DMS53 treated with DMSO at 0.1 percent for 48 hours (cell line): ENCODE results near the gene KDM4B.

ENCODE experiments used
- DNase-seq: peaks from one replicate; lab custom pipeline; 2025; ENCODE audit not compliant: unreplicated experiment; lab: John Stamatoyannopoulos, UW

KDM4B gene

DNA sequence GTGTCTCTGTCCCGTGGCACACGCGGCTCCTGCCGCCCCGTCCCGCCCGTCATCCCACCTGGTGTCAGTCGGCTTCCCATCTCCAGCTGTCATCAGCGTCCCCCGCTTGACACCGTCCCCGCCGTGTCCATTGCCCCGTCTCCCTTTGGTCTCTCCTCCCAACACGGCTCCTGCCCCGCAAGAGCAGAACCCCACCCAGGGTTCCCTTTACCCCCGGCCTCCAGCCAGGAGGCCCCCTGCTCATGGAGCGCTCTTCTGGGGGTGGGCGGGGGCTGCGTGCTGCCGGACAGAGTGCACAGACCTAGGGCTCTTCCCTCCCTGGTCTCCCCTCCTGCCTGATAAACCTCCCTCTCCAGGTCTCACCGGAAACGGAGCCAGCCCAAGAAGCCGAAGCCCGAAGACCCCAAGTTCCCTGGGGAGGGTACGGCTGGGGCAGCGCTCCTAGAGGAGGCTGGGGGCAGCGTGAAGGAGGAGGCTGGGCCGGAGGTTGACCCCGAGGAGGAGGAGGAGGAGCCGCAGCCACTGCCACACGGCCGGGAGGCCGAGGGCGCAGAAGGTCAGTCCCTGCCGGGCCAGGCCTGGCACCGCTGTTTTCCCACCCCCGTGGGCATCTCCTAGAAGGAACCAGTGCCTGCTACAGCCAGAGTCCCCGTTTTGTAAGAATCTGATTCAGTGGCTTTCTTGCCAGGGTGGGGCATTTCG is 150.5 kb downstream of the KDM4B start:
- no peak for DNase-seq

DNA sequence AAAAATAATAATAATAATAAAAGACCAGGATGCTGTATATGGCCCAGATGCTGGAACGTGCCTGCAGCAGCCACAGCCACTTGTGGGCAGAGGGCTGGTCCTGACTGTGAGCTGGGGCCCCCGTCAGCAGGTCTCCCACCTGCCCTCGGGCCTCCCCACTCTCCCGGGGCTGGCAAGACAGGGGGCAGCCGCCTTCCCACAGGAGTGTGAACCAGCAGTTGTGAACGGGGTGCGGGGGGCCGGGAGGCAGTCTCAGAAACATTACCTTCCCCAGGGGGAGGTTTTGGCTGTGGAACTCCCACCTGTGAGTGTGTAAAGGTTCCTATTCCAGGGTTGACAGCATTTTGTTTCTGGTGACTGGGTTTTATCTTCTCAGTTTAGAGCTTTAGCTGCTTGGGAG is 151.4 kb downstream of the KDM4B start:
- DNase-seq: no peak

DNA sequence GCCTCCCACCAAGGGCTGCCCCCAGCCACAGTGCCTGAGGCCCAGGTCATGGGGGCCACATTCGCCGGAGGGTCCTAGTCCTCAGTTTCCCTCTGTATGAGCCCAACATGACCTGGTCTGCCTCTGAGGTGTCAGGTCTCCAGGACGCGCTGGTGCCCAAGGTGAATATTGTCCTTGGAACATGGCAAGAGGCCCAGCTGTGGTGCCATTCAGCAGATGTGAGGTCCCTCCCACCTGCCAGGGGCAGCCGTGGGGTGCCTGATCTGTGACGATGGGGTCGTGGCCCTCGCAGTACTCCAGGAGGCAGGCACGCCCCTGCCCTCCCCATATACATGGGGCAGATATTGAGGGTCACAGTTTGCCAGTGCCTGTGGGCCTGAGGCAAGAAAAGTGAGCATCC is 151.9 kb downstream of the KDM4B start:
- no peak for DNase-seq

DNA sequence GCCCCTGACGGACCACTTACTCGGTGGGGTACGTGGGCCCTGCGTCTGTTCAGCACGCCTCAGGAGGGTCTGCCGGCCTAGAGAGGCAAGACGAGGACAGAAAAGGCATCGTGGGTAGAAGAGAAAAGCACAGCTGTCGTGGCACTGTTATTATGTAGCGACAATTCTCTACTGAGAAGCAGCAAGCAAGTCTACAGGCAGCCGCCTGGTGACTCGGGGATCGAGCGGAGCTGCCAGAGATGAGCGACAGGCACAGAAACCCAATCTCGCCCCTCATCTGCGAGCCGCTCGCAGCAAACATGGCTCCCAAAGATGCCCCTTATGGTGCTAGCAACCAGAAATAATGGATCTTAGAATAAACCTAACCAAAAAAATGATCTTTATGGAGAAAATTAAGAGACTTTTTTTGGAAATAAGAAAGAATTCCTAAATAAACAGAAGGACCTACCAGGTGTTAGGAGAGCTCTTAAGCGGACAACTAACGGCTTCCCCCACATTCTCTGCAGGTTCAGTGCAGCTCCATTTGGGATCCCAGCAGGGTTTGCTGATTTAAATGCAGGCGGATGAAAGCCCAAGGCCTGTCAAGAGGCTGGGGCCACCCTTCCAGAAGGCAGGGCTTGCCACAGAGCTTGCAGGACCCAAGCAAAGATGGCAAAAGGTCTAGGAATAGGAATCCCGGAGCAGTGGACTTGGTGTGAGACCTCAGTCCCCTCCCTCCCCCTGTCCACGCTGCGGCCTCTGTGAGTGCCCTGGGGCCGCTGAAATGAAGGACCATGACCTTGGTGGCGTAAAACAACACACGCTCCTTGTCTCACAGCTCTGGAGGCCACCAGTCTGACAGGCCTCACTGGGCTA is 152.6 kb downstream of the KDM4B start:
- DNase-seq: no peak

DNA sequence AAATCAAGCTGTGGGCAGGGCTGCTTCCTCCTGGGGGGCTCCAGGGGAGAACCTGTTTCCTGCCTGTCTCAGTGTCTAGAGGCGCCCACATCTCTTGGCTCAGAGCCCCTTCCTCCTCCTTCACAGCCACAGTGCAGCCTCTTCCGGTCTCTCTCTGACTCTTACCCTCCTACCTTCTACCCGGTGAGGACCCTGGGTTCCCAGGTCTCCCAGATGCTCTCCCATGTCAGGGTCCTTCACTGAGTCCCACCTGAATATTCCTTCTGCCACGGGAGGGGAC is 153.1 kb downstream of the KDM4B start:
- DNase-seq: no peak

DNA sequence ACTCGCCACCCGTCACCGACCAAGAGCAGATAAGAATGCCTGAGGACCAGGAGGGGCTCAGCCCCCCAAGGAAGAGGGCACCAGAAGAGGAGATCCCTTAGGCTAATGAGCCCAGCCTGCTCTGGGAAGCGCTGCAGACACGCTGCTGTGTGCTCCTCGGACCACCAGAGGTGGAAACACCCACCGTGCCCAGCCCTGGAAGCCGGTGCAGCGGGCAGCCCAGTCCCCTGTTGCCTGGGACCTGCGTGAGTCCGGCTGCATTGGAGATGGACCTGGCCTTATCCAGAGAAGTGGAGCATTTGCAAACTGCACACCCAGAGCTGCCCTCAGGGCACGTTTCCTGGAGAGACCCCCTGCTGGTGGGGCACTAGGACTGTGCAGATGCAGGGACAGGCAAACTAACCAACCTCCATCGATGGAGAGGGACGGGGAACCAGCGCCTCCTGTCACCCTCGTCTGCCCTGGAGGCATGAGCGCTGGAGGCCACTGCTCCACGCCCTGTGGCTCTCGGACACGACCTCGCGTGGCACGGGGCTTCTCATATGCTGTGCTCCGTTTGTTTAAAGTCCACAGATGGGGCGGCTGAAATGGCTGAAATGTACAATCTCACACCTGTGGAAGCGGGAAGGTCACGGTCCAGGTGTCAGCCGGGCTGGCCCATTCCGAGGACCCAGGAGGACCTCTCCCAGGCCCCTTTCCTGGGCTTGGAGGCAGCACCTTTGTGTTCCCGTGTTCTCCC is 153.9 kb downstream of the KDM4B start:
- DNase-seq: no peak

DNA sequence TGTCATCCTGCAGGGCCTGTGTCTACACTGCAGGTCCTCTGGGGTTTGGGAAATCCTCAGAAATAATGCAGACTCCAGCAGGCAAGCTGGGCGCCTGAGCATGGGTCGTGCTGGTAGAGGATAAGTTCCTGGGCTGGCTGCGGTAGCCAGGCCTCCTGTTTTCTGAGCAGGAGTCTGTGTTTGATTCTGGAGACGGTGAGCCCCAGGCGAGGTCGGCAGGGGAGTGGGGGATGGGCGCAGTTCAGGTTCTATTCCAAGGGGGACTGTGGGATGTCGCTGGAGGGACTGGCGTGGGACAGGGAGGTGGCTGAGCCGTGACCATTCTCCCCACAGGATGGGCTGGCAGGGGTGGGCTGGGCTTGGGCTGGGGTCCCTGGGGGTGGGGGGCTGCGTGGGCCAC is 154.7 kb downstream of the KDM4B start:
- DNase-seq: no peak

DNA sequence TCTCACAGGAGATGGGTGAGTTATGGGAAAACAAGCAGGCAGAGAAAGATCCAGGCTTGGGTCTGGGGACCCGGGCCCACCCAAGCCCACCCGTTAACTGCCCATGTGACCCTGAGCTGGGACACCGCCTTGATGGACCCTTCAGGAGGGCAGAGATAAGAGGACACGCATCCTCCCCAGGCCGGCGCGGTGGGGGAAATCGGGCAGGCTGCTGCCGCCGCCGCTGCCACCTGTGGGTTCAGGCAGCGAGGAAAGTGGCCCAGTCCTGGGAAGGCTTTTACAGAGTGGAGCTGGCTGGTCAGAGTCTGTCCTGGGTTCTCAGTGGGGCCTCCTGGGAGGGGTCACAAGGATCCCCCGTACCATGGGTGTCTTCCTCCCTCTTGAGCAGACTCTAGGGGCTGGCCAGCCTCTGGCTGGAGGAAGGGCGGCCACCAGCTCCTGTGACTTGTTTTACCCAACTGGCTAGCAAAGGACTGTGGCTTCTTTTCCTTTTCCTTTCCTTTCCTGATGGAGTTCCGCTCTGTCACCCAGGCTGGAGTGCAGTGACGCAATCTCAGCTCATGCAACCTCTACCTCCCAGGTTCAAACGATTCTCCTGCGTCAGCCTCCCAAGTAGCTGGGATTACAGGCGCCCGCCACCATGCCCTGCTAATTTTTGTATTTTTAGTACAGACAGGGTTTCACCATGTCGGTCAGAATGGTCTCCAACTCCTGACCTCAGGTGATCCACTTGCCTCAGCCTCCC is 155.4 kb downstream of the KDM4B start:
- no peak for DNase-seq

DNA sequence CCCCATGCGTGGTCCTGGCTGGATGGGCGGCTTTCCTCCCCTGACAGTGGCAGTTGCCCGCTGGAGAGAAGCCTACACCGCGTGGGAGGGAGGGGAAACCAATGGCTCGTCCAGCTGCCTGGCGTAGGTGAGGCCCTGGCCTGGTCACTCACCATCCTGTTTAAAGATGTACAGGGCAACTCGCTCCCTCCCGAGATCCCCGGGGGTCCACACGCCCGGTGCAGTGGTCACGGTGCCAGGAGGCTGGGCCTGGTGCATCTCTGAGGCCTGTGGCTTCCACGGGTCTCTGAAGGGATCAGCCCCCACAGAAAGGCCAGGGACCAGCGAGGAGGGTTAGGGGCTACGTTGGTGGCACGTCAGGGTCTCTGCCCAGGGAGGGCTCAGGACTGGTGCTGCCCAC is 156.5 kb downstream of the KDM4B start:
- no peak for DNase-seq

DNA sequence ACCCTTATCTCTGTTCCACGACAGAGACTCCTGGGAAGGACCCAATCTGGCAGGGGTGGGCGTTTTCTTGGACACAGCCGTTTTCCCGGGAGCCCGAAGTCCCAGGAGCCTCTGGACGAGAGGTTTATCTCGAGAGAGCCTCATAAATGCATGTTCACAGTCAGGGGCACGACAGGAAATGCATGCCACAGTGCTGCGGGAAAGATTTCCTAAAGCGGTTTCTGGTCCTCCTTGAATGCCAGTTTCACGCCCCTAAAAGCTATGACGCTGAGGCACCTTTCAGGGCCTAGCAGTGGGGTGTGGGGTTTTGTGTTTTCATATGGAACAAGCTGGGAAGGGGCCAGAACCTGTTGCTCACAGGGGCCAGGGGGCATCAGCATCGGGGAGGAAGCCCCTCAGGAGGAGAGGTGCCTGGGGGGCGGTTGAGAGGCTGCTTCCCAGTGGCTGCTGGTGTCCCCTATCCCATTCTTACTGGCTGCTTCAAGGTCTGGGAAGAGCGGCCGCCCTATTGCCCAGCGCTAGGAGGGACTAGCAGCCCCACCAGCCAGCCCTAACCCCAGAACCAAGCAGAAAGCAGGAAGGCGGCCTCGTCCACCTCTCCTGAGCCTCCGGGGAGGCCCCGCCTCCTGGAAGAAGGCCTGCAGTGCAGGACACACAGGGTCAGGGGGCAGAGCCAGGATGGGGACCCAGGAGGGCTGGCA is 157.0 kb downstream of the KDM4B start:
- no peak for DNase-seq

DNA sequence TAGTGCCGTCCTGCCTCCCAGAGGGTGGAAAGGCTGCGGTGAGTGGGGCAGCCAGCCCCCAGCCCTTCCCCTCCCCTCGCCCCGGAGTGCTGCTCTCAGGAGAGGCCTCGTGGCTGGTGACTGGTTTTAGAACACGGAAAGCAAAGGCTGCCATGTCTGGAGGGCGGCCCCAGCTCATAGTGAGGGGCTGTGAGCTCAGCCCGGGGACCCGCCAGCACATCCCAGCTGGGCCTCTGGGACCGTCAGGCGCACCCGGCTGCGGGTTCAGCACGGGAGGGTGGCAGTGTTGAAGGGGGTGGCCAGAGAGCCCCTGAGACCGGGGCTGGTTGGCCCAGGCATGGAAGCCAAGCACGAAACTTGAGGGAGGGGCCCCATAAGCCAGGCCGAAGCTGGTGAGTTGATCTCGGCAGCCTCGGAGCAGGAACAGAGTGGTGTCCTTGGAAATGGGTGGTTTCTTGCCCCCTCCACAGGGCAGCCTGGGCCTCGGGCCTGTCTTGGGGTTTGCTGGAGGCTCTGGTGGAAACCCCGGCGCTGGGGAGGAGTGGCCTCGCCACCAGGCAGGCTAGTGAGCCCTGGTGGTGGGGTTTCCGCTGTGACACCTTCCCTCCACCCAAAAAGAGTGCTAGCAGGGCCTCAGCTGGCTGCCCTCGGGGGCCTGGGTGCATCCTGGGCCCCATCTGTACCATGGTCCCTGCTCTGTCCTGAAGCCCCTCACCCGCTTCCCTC is 157.7 kb downstream of the KDM4B start:
- no peak for DNase-seq

DNA sequence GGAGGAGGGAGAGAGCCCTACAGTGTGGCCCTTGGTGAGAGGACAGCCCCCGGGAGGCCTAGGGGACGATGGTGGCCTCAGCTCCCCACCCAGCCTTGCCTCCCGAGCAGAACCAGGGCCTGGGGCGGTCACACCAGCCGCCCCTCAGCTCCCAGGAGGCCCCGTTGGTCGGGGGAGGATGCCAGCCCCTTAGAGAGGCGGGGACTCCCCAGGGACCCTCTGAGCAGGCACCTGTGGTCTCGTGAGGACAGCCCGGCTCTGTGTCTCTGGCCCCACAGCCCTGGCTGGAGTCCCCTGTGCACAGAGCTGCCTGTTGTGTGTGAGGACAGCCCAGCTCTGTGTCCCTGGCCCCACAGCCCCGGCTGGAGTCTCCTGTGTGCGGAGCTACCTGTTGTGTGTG is 158.8 kb downstream of the KDM4B start:
- no peak for DNase-seq

DNA sequence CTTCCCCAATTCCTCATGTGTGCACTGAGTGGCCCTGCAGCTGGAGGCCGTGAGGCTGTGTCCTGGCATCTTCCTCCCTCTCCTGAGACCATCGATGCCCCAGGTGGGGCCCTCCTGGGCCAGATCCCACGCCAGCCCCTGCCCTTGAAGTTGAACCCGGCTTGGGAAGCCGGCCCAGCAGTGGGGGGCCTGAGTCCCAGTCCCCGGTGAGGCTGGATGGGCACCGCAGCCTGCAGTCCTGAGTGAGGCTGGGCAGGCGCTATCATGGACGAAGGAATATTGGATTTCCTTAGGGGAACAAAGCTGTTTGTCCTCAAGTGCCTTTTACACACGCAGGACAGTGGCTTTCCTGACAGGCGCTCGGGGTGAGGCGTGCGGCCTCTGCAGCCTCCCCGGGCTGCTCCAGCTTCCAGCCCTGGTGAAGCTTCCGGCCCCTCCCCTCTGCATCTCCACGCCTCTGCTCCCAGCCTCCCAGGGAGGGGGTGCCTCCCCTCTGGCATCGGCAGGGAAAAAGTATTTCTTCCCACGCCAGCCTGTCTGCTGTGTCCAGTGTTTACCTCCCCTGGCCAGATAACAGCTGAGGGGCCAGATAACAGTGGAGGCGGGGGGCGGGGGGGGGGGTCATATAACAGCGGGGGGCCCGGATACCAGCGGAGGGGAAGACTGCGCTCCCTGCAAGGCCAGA is 159.5 kb downstream of the KDM4B start:
- DNase-seq: no peak

DNA sequence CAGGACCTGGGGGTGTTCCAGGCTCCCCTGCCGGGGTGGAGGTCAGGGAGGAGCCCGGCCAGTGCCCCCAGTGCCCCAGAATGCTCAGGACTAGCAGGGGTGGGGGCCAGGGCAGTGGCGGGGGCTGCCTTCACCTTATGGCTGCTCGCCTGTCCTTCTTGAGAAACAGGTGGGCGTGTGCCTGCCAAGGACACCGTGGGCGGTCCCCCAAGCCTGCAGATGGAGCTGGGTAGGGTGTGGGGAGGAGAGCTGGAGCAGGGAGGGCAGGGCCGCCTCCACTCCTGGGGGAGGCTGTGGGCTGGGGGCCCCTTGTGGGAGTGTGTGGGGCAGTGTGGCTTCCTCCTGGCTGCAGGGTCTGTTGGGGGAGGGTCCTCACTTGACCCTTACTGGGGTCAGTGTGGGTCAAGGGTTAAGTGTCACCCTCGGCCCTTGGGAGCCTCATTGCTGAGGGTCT is 160.1 kb downstream of the KDM4B start:
- DNase-seq: no peak

DNA sequence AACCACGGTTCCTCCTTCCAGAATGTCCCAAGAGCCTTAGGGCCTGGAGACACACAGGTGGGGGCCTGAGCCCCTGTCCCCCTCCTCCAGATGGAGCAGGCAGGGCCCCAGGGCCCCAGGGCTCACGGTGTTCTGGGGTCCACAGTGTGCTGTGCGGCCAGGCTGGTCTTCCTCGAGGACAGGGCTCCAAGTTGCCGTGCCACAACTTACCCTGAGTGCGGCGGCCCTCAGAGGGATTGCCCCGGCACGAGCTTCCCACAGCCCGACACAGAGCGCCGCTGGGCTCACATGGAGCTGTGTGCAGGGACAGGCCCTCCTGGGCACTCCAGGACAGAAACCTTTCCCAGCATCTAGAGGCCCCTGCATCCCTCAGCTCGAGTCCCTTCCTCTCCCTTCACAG is 160.8 kb downstream of the KDM4B start:
- DNase-seq: no peak

DNA sequence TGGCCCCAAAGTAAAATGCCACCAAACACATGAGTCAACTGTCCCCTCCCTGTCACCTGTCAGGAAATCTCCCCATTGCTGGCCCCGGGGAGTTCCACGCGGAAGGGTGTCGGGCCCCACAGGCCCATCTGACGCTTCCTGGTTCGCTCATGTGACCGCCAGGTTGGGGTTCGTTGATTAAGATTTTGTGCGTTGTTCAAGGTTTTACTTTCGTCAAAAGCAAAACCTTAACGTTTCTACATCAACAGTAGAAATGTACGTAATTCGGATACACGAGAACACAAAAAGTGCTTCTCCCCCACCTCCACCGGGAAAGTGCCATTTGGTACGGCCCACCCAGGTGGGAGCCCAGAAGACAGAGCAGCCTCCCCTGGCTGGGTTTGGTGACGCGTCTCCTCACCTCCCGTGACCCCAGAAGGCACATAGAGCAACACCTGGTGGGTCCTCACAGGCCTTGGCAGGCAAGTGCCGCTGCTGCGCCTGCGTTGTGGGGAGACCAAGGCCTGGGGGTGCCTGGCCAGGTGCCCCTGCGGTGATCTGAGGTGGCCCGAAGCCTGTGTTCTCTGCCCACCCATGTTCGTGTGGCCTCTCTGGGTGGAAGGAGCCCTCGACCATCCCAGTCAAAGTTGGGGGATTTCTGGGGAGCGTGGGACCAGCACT is 161.6 kb downstream of the KDM4B start:
- DNase-seq: no peak

DNA sequence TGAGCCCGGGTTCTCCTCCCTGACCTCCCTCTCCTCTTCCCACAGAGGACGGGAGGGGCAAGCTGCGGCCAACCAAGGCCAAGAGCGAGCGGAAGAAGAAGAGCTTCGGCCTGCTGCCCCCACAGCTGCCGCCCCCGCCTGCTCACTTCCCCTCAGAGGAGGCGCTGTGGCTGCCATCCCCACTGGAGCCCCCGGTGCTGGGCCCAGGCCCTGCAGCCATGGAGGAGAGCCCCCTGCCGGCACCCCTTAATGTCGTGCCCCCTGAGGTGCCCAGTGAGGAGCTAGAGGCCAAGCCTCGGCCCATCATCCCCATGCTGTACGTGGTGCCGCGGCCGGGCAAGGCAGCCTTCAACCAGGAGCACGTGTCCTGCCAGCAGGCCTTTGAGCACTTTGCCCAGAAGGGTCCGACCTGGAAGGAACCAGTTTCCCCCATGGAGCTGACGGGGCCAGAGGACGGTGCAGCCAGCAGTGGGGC is 162.2 kb downstream of the KDM4B start:
- DNase-seq: no peak

DNA sequence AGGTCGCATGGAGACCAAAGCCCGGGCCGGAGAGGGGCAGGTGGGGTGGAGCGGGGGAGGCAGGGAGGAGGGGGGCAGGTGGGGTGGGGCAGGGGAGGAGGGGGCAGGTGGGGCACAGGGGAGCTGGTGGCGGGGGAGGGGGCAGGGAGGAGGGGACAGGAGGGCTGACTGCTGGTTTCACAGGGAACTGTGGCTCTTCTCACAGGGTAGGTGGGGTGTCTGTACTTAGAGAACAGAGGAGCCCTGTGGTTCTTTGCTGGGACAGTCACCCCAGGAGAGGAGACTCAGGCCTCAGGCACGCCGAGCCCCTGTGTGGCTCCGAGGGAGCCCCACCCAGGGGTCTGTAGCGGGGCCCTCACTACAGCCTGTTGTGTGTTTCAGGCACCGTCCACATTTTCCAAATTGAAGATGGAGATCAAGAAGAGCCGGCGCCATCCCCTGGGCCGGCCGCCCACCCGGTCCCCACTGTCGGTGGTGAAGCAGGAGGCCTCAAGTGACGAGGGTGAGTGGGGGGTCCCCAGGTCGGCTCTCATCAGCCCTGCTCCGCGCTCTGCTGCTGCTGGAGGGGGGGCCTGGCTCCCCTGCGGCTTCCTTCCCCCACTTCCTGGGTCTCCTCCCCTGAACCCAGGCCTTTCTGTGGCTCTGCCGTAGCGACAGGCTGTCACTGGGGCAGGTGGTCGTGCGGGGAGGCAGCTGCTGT is 162.7 kb downstream of the KDM4B start:
- DNase-seq: no peak
